Measurements from ENCODE around the gene RMDN2.

Gene RMDN2, protein sequence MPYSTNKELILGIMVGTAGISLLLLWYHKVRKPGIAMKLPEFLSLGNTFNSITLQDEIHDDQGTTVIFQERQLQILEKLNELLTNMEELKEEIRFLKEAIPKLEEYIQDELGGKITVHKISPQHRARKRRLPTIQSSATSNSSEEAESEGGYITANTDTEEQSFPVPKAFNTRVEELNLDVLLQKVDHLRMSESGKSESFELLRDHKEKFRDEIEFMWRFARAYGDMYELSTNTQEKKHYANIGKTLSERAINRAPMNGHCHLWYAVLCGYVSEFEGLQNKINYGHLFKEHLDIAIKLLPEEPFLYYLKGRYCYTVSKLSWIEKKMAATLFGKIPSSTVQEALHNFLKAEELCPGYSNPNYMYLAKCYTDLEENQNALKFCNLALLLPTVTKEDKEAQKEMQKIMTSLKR

DNA sequence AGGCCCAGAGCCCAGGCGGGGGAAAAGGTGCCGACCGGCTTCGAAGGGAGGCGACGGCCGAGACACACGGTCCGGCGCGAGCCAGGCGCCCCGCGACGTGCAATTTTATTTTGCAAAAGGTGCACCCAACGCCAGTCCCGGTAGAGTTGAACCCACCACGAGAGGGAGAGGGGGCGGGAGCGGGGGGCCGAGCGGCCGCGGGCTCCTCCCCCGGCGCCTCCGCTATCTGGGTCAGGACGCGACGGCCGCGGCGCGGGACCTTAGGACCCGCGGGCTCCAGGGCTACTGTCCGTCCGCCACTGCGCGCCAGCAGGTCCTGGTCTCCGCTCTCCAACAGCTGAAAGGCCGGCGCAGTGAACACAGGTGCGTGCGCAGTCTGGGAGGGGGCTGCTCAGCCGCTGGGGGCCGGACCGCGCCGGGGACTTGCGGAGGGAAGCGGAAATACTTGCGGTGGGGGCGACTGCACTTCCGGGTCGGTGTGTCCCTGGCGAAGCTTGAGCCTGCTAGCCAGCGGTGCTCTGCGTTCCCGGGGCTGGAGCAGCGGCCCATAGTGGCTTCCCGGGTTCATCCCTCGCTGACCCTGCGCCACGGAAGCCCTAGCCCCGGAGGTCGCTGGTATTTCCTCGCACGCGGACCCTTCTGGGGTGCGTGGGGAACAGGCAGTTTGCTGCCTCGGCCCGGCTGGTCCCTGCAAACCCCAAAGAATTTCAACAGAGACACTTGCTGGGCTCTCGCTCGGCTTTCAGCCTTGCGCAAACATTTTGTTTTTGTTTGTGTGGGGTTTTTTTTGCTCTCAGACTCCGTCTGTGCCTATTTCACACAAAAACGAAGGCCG, at the start of gene RMDN2:
TSS of gene RMDN2 (plus strand) at position 225 of the 835 bp plus-strand sequence. CDS start 3,991 bp downstream, outside the sequence.
- no peak for DNase-seq

DNA sequence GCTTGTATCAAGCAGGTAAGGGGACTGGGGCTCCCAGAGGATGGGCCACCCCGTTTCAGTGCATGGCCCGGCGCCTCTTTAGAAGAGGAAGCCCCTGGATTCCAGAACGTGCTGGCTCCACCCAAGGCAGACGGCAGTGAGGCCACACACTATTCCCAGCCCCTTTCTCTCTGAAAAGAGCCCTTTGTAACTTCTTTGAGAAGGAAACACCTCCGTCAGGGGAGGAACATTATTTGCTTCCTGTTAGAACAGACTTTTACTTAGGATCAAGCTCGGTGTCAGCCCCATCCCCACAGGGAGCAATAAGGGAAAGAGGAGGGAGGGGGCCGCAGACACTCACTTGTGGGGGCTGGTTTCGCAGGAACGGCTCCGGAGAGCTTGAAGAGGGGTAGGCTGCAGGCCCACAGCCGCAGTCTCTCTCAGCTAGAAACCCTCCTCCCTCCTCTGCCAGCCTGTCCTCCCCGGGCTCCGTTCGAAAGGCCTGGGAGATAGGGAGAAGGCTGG, 49.6 kb upstream of the RMDN2 start:
- no peak for DNase-seq

DNA sequence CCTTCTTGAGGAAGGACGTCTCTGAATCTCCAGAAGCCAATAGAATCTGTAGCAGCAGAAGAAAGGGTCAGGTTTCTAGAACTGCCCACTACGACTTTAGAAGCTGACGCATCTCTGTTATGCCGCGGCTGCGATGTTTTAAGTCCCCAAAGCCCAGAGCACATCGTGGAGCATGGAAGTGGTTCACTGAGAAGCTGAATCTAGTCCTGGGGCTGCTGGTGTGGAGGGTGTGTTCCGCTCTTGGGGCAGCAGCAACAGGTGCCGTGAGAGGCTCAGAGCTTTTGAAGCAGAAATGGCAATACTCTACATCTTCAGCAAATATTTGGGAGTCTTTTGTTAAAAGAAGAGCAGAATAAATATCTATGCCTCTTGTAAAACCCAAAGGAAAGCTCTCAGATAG, 48.9 kb upstream of the RMDN2 start:
- DNase-seq = no peak

DNA sequence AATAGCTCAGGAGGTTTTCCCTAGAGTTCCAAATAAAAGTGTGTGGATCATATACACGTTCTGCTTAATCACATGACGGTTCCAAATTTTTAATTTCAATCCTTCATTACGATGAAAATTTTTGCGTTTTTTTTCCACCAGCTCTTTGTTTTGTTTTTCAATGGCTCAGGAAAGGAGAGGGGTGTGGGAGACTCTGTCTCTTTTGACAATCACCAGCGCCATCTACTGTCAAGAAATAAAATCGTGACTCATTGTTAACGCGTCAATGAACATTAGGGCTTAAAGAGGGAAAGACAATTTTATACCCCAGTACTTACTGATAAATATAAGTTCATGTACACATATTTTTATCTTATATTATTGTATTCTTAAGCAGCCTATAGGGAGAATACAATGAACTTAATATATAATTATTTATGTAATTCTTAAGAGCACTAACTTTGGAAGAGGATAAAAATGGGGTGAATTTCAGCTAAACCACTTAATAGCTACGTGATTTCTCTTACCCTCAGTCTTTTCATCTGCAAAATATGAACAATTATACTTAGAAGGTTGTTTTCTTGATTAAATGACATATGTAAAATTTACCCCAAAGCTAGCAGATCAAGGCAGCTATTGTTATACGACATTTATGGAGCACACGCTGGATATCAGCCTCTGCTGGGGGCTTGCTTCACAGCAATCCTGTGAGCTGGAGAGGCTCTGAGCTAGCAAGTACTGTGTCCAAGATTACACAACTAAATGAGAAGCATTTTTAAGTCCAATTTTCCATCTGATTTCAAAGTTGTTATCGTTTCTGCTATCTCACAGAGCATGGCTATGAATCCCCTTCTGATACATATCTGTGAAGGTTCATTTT, 47.4 kb upstream of the RMDN2 start:
- DNase-seq = peak; percentile 68

DNA sequence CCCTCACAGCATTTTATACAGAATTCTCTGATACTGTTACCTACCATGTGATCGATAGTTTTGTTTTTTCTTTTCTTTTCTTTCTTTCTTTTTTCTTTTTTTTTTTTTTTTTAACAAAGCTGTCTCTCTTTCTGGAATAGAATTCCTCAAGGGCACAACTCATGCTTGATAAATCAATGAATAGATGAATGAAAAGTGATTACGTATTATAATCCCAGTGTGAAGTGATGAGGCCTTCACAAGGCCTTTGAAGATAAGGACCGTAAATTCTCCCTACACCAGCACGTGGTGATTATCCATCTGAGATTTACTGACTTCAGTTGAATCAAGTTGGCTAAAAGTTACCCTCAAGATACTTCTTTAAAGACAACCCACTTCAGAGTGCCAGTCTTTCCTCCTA, 46.6 kb upstream of the RMDN2 start:
- DNase-seq = no peak

DNA sequence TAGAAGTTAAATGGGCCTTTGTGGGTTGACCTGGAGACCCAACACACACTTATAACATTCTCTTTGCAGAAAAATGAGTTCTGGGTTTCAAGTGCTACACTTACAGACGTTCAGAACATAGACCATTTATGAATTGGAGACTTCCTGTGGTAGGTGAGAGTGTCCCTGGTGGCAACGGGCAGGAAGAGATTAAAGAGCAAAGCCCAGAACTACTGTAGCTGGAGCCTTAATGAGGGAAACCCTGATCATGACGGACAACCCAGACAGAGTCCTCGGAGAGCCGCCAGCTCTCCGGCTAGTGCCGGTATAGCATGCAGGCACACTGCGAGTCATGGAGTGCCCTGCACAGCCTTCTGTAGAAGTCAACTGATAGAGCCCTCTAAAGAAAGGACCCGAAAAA, 44.5 kb upstream of the RMDN2 start:
- no peak for DNase-seq

DNA sequence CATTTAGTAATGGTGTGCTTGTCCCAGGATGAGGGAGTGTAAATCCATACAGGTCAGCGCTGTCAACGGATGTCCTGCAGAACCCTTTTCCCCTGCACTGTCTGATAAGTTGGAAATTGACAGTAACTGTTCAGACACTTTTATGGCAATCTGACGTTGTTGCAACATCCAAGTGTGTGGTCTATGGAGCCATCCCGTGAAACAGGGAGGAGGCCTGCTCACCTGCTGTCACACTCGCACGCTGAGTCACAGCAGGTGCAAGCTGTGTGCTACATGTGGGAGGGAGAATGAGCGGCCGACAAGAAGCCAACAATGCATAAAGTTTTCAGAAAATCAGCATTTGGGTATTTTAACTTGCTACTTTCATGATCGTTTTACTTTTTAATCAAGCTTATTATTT, 43.7 kb upstream of the RMDN2 start:
- DNase-seq = no peak

DNA sequence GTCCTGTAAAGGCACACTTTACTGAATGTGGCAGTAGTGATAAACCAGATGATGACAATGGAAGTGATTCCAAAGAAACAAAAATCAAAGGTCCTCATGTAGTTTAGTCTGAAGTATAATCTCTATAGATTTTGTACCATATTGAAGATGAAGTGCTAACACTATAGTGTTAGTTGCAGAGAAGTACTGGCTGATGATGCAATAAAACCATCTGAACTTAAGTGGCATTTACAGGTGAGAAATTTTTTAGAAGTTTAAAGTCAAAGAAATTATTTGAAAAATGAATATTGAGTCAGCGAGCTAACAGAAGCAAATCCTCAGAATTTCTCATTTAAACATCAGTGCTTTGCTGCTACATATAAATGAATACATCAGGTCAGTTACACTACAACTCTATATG, 43.1 kb upstream of the RMDN2 start:
- no peak for DNase-seq

DNA sequence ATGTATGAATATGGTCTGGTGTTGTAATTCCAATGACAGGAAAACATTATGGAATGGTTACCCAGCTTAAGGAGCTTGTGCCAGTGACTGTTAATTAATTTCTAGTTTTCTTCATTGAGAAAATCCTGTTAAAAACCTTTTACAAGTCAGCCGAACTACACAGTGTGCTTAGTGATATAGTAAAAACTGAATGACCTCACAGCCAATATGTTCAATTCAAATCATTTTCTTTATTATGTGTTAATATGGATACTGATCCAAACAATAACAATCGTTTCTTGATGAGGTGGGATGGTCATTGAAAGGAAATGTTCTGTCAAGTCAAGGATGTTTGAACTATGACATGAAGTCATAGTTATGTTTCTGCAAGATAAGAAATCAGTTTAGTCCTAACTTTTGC, 41.6 kb upstream of the RMDN2 start:
- DNase-seq = no peak

DNA sequence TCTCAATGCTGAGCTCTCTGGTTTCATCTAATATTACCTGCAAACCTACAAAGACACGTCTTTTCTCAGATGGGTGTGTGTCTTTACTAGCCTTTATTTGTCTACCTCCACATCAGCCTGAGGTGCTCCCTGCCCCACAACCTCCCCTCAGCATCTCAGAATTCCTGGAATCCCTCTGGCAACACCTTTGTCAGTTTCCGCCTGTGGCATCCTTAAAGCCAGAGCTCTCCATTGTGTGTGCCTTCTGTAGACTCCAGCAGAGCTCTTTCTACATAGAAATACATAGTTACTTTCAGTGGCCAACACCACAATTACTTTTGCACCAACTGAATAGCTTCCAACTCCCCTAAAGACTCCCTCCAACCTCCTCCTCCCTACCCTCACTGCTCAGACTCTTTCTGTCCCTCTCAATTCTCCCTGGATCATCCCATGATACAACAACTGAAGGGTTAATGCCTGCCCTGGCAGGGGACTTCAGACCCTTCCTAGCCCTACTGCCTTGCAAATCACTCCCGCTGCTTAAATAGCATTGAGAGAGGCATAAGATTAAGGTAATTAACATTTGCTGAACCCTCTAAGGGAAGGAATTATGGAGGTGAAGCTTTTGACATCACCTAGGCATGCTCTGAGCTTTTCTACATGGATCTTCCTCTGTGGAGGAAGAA, 39.6 kb upstream of the RMDN2 start:
- DNase-seq = no peak

DNA sequence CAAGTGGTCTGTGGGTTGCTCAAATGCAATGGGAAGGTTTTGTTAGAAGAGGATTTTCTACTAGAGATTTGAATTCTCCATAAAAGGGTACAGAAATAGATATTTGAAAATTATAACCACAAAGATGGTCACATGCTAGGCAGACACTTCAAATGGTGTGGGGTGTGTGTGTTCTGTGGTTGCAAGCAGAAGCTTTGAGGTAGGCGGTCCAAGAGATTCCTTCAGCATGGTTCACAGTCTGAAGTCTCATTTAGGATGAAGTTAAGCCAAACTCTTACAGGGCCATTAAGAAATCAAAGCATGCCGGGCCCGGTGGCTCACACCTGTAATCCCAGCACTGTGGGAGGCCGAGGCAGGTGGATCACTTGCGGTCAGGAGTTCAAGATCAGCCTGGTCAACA, 38.3 kb upstream of the RMDN2 start:
- no peak for DNase-seq

DNA sequence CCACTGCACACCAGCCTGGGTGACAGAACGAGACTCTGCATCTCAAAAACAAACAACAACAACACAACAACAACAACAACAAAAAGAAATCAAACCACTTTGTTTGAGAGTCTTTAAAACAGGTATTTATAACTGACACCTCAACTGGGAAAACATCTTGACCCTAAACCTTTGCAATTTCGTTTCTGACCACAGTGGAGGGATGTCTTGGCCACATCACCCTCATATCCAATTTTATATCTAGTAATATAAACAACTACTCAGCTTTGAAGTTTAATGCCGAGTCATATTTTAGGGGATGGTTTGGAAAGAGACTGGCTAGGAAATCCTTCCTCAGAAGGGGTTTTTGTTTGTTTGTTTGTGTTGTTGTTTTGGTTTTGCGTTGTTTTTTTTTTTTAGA, 37.8 kb upstream of the RMDN2 start:
- DNase-seq = no peak

DNA sequence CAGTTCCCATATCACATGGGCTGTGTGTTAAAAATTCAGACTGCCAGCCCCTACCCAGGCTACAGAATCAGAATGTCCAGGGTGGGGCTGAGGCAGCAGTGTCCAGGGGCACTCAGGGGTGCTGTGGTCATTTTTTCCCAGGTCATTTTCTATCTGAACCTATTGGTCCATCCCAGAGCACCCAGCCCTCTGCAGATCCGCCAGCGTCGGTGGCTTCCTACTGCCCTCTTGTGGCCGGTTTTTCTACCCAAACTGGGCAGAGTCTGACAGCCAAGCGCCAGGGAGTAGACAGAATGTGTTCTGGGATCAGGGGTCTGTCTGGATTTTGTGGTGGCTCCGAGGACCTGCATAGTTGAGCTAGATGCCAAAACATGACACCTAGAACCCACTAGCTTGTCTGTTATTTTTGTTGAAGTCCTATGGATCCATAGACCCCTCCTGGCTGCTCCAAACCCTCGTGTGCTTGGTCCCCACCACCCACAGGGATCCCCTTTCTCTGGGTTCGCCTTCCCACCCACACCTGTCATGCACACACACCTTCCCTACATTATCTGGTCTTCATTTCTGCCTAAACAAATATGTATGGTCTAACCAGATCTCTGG, 34.1 kb upstream of the RMDN2 start:
- peak; percentile 44 for DNase-seq

DNA sequence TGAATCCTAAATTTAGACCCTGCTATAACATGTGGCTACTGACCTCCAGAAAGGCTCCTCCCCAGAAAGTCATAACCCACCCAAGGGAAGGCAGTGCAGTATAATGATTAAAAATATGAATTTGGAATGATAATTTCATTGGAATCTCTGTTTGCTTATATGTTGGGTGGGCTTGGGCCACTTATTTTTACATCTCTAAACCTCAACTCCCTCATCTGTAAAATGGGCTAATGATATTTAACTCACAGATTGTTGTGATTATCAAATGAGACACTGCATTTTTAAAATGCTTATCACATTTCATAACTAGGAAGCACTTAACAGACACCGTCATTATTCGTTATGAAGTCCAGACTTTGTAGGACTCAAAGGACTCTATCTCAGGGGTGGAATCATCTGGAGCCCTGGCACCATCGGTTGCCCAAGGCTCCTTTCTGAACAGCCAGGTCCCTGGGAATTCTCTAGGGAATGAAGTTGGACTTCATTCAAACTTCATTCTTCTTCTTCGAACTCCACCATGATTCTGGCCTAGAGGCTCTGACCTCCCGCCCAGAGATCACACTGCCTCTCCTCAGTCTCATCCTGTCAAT, 33.1 kb upstream of the RMDN2 start:
- DNase-seq = no peak

DNA sequence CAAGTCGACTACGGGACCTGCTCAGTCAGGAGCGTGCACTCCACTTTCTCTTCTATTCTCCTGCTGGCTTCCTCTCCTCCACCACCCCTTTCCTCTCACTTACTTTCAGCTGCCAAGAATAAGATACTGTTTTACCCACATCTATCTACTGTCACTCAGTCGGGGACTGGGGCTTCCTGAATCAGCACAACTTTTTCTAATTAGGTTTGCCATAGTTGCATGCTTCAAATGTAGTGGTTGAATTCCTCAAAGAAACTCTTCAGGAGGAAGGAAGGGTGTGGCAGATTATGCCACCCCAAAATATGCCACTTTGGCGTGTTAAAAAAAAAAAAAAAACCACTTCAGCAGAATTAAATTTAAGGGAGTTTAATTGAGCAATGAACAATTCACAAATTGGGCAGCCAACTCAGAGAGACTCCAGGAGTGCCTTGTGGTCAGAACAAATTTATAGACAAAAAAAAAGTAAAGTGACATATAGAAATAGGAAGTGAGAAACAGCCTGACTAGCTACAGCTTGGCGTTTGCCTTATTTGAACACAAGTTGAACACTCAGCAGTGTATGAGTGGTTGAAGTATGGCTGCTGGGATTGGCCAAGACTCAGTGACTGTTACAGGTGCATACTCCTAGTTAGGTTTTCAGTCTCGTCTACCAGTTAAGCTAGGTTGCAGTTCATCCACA, 32.5 kb upstream of the RMDN2 start:
- DNase-seq = no peak

DNA sequence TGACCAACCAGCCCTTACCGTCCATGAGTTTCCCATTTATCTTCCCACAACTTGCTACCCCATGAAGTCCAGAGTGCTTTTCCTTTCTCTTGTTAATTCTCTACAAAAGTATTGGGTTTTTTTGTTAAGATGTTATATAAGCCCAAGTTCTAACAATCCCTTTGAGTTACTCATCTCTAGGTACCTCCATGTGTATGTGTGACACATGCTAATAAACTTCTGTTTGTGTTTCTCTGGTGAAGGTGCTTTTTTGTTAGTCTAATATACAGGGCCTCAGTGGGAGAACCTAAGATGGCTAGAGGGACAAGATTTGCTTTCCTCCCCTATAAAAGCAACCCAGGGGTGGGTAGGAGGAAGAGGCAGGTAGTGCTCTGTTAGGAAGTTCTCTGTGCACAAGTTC, 31.8 kb upstream of the RMDN2 start:
- DNase-seq = no peak

DNA sequence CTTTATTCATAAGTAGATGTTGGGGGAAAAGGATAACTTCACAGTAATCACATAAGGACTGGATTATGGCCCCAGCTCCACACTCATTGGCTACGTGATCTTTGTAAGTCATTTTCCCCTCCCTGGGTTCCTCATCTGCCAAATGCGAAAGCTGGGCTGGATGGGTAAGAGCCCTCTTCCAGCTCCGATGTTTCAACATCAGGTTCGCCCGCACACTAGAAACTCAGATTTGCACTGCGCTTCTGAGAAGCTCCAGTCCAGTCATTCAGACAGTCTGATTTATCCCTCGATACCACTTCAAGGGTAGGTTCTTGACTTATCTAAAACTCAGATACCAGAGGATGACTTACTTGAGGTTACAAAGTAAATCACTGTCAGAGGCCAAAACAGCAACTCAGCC, 31.0 kb upstream of the RMDN2 start:
- no peak for DNase-seq

DNA sequence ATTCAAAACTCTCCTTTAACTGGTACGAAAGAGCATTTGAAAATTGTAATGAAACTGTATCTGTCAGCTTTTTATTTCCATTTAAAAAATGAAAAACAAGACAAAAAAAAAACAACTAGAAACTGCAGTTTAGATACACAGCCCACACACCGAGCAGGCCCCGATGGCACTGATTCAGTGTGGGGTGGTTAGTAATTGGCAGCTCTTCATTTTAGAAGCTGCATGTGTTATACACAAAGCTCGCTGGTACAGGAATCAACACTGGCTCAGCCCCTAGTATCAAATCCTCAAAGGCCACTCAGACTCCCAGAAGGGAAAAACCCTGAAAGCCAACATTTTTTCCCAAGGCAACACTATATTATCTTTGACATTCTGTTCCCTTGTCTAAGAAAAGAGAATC, 30.5 kb upstream of the RMDN2 start:
- DNase-seq = no peak

DNA sequence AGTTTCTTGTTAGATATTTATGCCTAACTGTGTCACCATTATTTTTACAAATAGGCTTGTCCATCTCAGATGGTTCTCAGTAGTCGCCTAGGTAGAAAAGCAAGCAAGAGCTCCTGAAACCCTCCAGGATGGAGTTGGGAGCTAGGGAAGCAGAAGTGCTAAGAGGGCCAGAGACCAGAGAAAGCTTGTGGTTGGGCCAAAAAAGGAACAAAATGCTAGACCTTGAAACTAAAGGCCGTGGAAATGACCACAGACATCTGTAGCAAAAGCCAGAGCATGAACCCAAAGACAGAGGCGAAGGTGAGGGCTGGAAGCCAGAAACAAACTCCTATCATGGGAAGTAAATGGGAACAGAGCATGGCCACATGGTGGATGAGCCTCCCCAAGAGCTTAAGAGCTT, 29.9 kb upstream of the RMDN2 start:
- no peak for DNase-seq

DNA sequence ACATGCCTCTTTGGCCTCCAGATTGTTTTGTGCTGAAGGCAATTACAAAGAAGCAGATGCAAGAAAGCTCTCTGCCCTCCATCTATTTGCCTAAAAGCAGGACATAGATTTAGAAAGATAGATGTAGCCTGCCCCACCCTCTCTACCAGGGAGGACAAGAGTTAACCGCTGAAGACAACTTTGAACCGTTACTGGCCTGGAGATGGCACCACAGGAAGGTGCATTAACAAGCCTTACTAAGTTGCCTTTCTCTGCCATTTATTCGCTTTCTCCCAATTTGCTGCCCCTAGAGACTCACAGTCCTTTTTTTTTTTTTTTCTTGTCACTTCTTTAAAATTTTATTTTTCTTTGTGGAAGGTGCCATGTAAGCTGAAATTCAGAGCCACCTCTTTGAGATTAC, 28.8 kb upstream of the RMDN2 start:
- DNase-seq = no peak

DNA sequence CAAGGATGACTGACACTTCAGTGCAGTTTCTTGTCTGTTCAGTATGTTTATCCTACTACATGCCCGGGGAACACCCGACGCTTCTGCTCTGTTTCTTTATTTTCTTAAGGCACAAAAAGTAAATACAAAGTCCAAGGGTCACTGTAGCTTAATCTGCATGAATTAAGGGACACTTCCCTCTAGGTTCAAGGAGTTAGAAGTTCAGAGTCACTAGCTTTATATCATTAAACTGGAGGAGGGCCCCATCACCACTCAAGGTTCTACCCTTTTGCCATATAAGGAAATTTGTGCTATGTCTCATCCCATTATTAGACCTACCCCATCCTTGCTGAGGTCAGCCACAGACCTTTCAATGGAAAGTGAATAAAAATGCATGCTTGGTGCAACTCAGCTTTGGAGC, 27.6 kb upstream of the RMDN2 start:
- no peak for DNase-seq

Data from NCI-H1105 treated with DMSO at 0.1 percent for 48 hours (cell line).